A549 (cell line): ENCODE data around the gene SHISA6. TPM values are rescaled to one million over a fixed set of nuclear protein-coding genes. Genes with fewer than 3 reads are reported as not detected.

Source experiments
- ATAC-seq, 2 experiments: fragments of 200-7000 bp in 1 of 2; fragments of >200 bp in 1 of 2; cut with Nextera tagmentation in 1 of 2; cut with Tn5 transposase in 1 of 2; 3 replicates each; pipeline versions ENCODE4 v1.8.0 to v1.9.1; 2018 to 2020; ENCODE audit warnings: mild to moderate bottlenecking in 1 of 2, moderate library complexity in 1 of 2
- CTCF ChIA-PET: fragments of 300-600 bp; sonication (Branson Sonifier 250); formaldehyde crosslinking; extraction: SDS; loops from one replicate; lab custom pipeline; 2021; ENCODE audit warnings: antibody characterized with exemption, inconsistent platforms; lab: Yijun Ruan, JAX
- POLR2A ChIA-PET: fragments of 350-600 bp; formaldehyde crosslinking; extraction: SDS; loops from one replicate; lab custom pipeline; 2021; ENCODE audit warnings: antibody characterized with exemption, inconsistent platforms; lab: Yijun Ruan, JAX
- DNase-seq, 2 experiments: peaks; one replicate each; pipeline versions ENCODE4 v3.0.0 to v3.0.0-alpha.2; 2011 to 2016; ENCODE audit warnings: low read depth in 1 of 2, low spot score in 1 of 2
- FAIRE-seq: peaks from 2 replicates; lab custom pipeline; 2011; peaks lifted over from hg19 to GRCh38; lab: Jason Lieb, UNC
- H3K27ac ChIP-seq, 2 experiments: fragments of >200 bp; sonication (Bioruptor Twin); formaldehyde crosslinking; 3 replicates each; pipeline ENCODE4 v1.5.1; 2016 to 2017
- H3K4me1 ChIP-seq: fragments of >200 bp; sonication (Bioruptor Twin); formaldehyde crosslinking; 3 replicates; pipeline ENCODE4 v1.6.1; 2016
- H3K4me2 ChIP-seq: fragments of >200 bp; sonication (Bioruptor Twin); formaldehyde crosslinking; 3 replicates; pipeline ENCODE4 v1.6.1; 2016
- H3K4me3 ChIP-seq: fragments of >200 bp; sonication (Bioruptor Twin); formaldehyde crosslinking; 3 replicates; pipeline ENCODE4 v1.5.1; 2016
- H3K9me3 ChIP-seq: fragments of >200 bp; sonication (Bioruptor Twin); formaldehyde crosslinking; 3 replicates; pipeline ENCODE4 v1.6.1; 2016
- BHLHE40 ChIP-seq: IDR thresholded peaks from 2 replicates; pipeline ENCODE4 v1.6.1; 2012; ENCODE audit warnings: low read depth, low read length, inconsistent platforms
- CBX2 ChIP-seq: fragments of 200-600 bp; sonication (generic); IDR thresholded peaks from 2 replicates; pipeline ENCODE4 v1.6.1; 2016; ENCODE audit warnings: low read depth, mild to moderate bottlenecking, borderline replicate concordance
- CBX8 ChIP-seq: fragments of 200-600 bp; sonication (generic); IDR thresholded peaks from 2 replicates; pipeline ENCODE4 v1.6.1; 2016
- CHD2 ChIP-seq: fragments of 150-350 bp; IDR thresholded peaks from 2 replicates; pipeline ENCODE4 v1.6.1; 2014; ENCODE audit warnings: low read length; ENCODE audit not compliant: partially characterized antibody
- E2F6 ChIP-seq: IDR thresholded peaks from 2 replicates; pipeline ENCODE4 v1.6.1; 2012; ENCODE audit warnings: low read depth, borderline replicate concordance
- EHF ChIP-seq: fragments of 250-450 bp; sonication (Bioruptor Pico); IDR thresholded peaks from 2 replicates; pipeline ENCODE4 v1.5.0; 2020; ENCODE audit warnings: mild to moderate bottlenecking
- FOSL2 ChIP-seq, 2 experiments: fragments of 450-650 bp in 1 of 2; fragments of >200 bp in 1 of 2; sonication (Bioruptor Twin) in 1 of 2; formaldehyde crosslinking; IDR thresholded peaks; 2 replicates each; pipeline versions ENCODE4 v1.5.0 to v1.6.1; 2016 to 2020; ENCODE audit warnings: mild to moderate bottlenecking in 1 of 2, moderate library complexity in 1 of 2
- GATA3 ChIP-seq: IDR thresholded peaks from 2 replicates; pipeline ENCODE4 v1.6.1; 2012; ENCODE audit warnings: borderline replicate concordance
- HOXB13 ChIP-seq: fragments of 250-450 bp; sonication (Bioruptor Pico); IDR thresholded peaks from 2 replicates; pipeline ENCODE4 v1.5.0; 2020; ENCODE audit warnings: low read depth, mild to moderate bottlenecking, moderate library complexity
- JUNB ChIP-seq: fragments of >200 bp; sonication (Bioruptor Twin); formaldehyde crosslinking; IDR thresholded peaks from 2 replicates; pipeline ENCODE4 v1.6.1; 2016
- MAFK ChIP-seq: fragments of 450-650 bp; IDR thresholded peaks from 2 replicates; pipeline ENCODE4 v1.6.1; 2014; ENCODE audit not compliant: partially characterized antibody
- MAX ChIP-seq: IDR thresholded peaks from 2 replicates; pipeline ENCODE4 v1.6.1; 2012
- MYC ChIP-seq: IDR thresholded peaks from 2 replicates; pipeline ENCODE4 v1.6.1; 2012; ENCODE audit warnings: mild to moderate bottlenecking, inconsistent platforms, low read length, improper control_type of control experiment, borderline replicate concordance
- NPAS2 ChIP-seq: fragments of 250-450 bp; sonication (Bioruptor Pico); IDR thresholded peaks from 2 replicates; pipeline ENCODE4 v1.8.0; 2022; ENCODE audit warnings: mild to moderate bottlenecking, moderate library complexity, borderline replicate concordance
- NR3C1 ChIP-seq: fragments of >200 bp; sonication (Bioruptor Twin); formaldehyde crosslinking; IDR thresholded peaks from 3 replicates; pipeline ENCODE4 v1.6.1; 2017
- PBX3 ChIP-seq: IDR thresholded peaks from 2 replicates; pipeline ENCODE4 v1.6.1; 2012
- PHF8 ChIP-seq: fragments of 200-600 bp; sonication (generic); IDR thresholded peaks from 2 replicates; pipeline ENCODE4 v1.6.1; 2016; ENCODE audit warnings: low read depth, mild to moderate bottlenecking, antibody characterized with exemption, moderate library complexity, borderline replicate concordance
- POLR2AphosphoS2 ChIP-seq: conservative IDR thresholded peaks from 2 replicates; pipeline ENCODE4 v1.6.1; 2012; ENCODE audit warnings: low read length, improper control_type of control experiment, inconsistent platforms
- RAD21 ChIP-seq, 2 experiments: fragments of >200 bp in 1 of 2; sonication (Bioruptor Twin) in 1 of 2; formaldehyde crosslinking in 1 of 2; IDR thresholded peaks in 1 of 2; conservative IDR thresholded peaks in 1 of 2; 2 replicates in 1 of 2; 3 replicates in 1 of 2; pipeline ENCODE4 v1.6.1; 2012 to 2018; ENCODE audit warnings: inconsistent platforms in 1 of 2
- RARB ChIP-seq: fragments of 250-450 bp; sonication (Bioruptor Pico); IDR thresholded peaks from 2 replicates; pipeline ENCODE4 v1.8.0; 2021; ENCODE audit warnings: mild to moderate bottlenecking, moderate library complexity
- RCOR1 ChIP-seq: fragments of 150-350 bp; IDR thresholded peaks from 2 replicates; pipeline ENCODE4 v1.6.1; 2014; ENCODE audit warnings: antibody characterized with exemption, low read length, low read depth
- RNF2 ChIP-seq: fragments of 200-600 bp; sonication (generic); IDR thresholded peaks from 2 replicates; pipeline ENCODE4 v1.6.1; 2016; ENCODE audit warnings: low read depth, mild to moderate bottlenecking, antibody characterized with exemption, moderate library complexity, borderline replicate concordance
- SMC3 ChIP-seq: fragments of >200 bp; sonication (Bioruptor Twin); formaldehyde crosslinking; IDR thresholded peaks from 3 replicates; pipeline ENCODE4 v1.6.1; 2018; ENCODE audit warnings: inconsistent platforms
- TFCP2L1 ChIP-seq: fragments of 250-450 bp; sonication (Bioruptor Pico); IDR thresholded peaks from 2 replicates; pipeline ENCODE4 v1.5.0; 2021; ENCODE audit warnings: mild to moderate bottlenecking
- ZNF302 ChIP-seq: fragments of 250-450 bp; sonication (Bioruptor Pico); IDR thresholded peaks from 2 replicates; pipeline ENCODE4 v1.9.0; 2021; ENCODE audit warnings: inconsistent platforms, mild to moderate bottlenecking, moderate library complexity
- ZSCAN20 ChIP-seq: fragments of 250-450 bp; sonication (Bioruptor Pico); IDR thresholded peaks from 2 replicates; pipeline ENCODE4 v1.8.0; 2022; ENCODE audit warnings: mild to moderate bottlenecking, moderate library complexity
- WGBS: methylation state at CpG from one replicate; pipeline ENCODE4 v1.1.6; 2017; ENCODE audit errors: missing lambda C conversion rate; 5-methylcytosine and 5-hydroxymethylcytosine counted together
- polyA plus RNA-seq, 4 experiments: library from polyadenylated mRNA; depleted of rRNA in 3 of 4; stranded (reverse); fragments of >200 nt; fragmentation: RNase III in 1 of 4; extraction: RNeasy Plus Mini Kit Qiagen cat#74134 plus additional on column Dnase treatment in 1 of 4; gene quantifications; 2 replicates in 3 of 4; 3 replicates in 1 of 4; pipeline ENCODE4 v1.2.3, GENCODE V29; 2011 to 2017
- TF ChIP-seq, protein P1 (sequence below): fragments of 450-650 bp; IDR thresholded peaks from 2 replicates; pipeline ENCODE4 v1.6.1; 2014; ENCODE audit warnings: antibody characterized with exemption
- TF ChIP-seq, protein P2 (sequence below): fragments of >200 bp; sonication (Bioruptor Twin); formaldehyde crosslinking; IDR thresholded peaks from 2 replicates; pipeline ENCODE4 v1.6.1; 2016
- TF ChIP-seq, protein P3 (sequence below): fragments of >200 bp; sonication (Bioruptor Twin); formaldehyde crosslinking; IDR thresholded peaks from 3 replicates; pipeline ENCODE4 v1.5.1; 2016

Gene SHISA6
- polyA plus RNA-seq, 2 of the 4 experiments (the other 2 are of a cell fraction), result not detected

DNA sequence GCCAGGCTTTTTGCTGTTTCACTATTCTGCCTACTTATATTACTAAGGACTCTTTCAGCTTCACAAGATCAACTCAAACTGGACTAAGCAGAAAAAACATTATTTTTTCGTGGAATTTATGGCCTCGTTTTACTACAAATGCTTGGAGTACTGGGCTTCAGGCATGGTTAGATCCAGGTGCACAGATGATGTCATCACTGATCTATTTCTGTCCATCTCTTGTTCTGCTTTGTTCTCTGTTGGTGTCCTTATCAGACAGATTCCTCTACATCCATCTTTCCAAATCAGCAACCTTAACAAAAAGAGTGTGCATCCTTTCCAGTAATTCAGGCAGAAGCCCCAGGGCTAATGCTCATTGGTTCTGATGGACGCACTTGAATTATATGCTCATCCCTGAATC lies 247.4 kb downstream of the SHISA6 start:
- POLR2A ChIA-PET, result no interaction called here
- Histone ChIP-seq H3K27ac (no peak overlapping the region), H3K4me2 (no peak overlapping the region), H3K4me1 (no peaks in the 10 kb centered on the region), H3K4me3 (no peak overlapping the region), H3K9me3 (no peaks in the 10 kb centered on the region)
- under 1% methylated on average over 3 of the region's 3 CpGs for WGBS
- CTCF ChIA-PET, result interaction anchor here (0.6 kb wide), 1 partner anchor 174 kb away, joined by 3 read pairs; no protein-coding TSS in a partner anchor
- DNase-seq (no peak), FAIRE-seq (no peak), ATAC-seq (no peak)
- TF ChIP-seq PHF8, result no peak
- TF ChIP-seq MAFK, result no peak
- no peak for TF ChIP-seq TFCP2L1 (CRISPR knock-in tag)
- no peak for TF ChIP-seq E2F6
- TF ChIP-seq EHF (CRISPR knock-in tag), result no peak
- TF ChIP-seq RNF2, result no peak
- no peak for TF ChIP-seq CBX8
- TF ChIP-seq CBX2, result no peak
- no peak for TF ChIP-seq SMC3
- no peak for TF ChIP-seq ZNF302 (CRISPR knock-in tag)
- no peak for TF ChIP-seq MAX
- no peak for TF ChIP-seq RAD21 (conservative IDR thresholded peaks at IDR 0.05 in 1 of 2, IDR thresholded peaks at IDR 0.05 in 1 of 2)
- no peak for TF ChIP-seq RARB (CRISPR knock-in tag)
- TF ChIP-seq NR3C1, result no peak
- TF ChIP-seq GATA3, result no peak
- TF ChIP-seq RCOR1, result no peak

GRCh38 chr17:11490171-11490755 lies 249.2 kb downstream of the SHISA6 start:
- CTCF ChIA-PET, result no interaction called here
- POLR2A ChIA-PET, result no interaction called here
- WGBS, result 11% methylated on average over 14 of the region's 14 CpGs
- no peak overlapping the region for H3K27ac ChIP-seq
- DNase-seq (no peak), FAIRE-seq (no peak), ATAC-seq (no peak)
- no peak overlapping the region for H3K4me2 ChIP-seq
- no peaks in the 10 kb centered on the region for H3K4me1 ChIP-seq
- H3K9me3 ChIP-seq, result no peaks in the 10 kb centered on the region
- TF ChIP-seq NPAS2 (CRISPR knock-in tag) (no peak), BHLHE40 (no peak), MYC (no peak), RARB (CRISPR knock-in tag) (no peak)
- TF ChIP-seq, protein P1, sequence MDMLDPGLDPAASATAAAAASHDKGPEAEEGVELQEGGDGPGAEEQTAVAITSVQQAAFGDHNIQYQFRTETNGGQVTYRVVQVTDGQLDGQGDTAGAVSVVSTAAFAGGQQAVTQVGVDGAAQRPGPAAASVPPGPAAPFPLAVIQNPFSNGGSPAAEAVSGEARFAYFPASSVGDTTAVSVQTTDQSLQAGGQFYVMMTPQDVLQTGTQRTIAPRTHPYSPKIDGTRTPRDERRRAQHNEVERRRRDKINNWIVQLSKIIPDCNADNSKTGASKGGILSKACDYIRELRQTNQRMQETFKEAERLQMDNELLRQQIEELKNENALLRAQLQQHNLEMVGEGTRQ, result no peak
- no peak overlapping the region for H3K4me3 ChIP-seq

GRCh38 chr17:11492511-11492910 lies 251.5 kb downstream of the SHISA6 start:
- Histone ChIP-seq H3K4me1 (no peaks in the 10 kb centered on the region), H3K27ac (no peak overlapping the region), H3K9me3 (no peaks in the 10 kb centered on the region), H3K4me2 (no peak overlapping the region), H3K4me3 (no peak overlapping the region)
- DNase-seq, result no peak
- ChIA-PET CTCF (no interaction called here), POLR2A (no interaction called here)
- no peak for ATAC-seq
- WGBS, result 38% methylated on average over 1 of the region's 1 CpG
- FAIRE-seq, result no peak
- TF ChIP-seq JUNB (no peak), POLR2AphosphoS2 (no peak), CHD2 (no peak), ZSCAN20 (no peak), PHF8 (no peak), FOSL2 (IDR thresholded peaks at IDR 0.05) (no peak), FOSL2 (CRISPR knock-in tag; IDR thresholded peaks at IDR 0.05) (no peak), EHF (CRISPR knock-in tag) (no peak), PBX3 (no peak), RARB (CRISPR knock-in tag) (no peak), E2F6 (no peak), RNF2 (no peak), RCOR1 (no peak), HOXB13 (CRISPR knock-in tag) (no peak)
- TF ChIP-seq, protein P2, sequence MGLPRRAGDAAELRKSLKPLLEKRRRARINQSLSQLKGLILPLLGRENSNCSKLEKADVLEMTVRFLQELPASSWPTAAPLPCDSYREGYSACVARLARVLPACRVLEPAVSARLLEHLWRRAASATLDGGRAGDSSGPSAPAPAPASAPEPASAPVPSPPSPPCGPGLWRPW, result no peak
- TF ChIP-seq, protein P3, sequence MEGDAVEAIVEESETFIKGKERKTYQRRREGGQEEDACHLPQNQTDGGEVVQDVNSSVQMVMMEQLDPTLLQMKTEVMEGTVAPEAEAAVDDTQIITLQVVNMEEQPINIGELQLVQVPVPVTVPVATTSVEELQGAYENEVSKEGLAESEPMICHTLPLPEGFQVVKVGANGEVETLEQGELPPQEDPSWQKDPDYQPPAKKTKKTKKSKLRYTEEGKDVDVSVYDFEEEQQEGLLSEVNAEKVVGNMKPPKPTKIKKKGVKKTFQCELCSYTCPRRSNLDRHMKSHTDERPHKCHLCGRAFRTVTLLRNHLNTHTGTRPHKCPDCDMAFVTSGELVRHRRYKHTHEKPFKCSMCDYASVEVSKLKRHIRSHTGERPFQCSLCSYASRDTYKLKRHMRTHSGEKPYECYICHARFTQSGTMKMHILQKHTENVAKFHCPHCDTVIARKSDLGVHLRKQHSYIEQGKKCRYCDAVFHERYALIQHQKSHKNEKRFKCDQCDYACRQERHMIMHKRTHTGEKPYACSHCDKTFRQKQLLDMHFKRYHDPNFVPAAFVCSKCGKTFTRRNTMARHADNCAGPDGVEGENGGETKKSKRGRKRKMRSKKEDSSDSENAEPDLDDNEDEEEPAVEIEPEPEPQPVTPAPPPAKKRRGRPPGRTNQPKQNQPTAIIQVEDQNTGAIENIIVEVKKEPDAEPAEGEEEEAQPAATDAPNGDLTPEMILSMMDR, result no peak
